ENCODE data around the gene CCT2. TPM values are rescaled to one million over a fixed set of nuclear protein-coding genes. Genes with fewer than 3 reads are reported as not detected.
A peak's percentile ranks its signal among the peaks of the same experiment; 100 is the strongest.

Gene CCT2
- total RNA-seq, 1 donor from 2014 or later: 254 TPM

GRCh38 chr12:69548687-69549086 is 36.6 kb upstream of the CCT2 start:
- H3K27ac Mint-ChIP-seq: no peak overlapping the region
- no peak for DNase-seq (ENCODE audit: low spot score, unreplicated experiment)
- H3K27me3 Mint-ChIP-seq: no peaks in the 10 kb centered on the region
- no peak overlapping the region for H3K4me3 Mint-ChIP-seq (ENCODE audit: low read depth)
- peaks cover 10% of the 10 kb centered on the region for H3K9me3 Mint-ChIP-seq (ENCODE audit: low read depth)
- peaks cover 14% of the 10 kb centered on the region for H3K36me3 Mint-ChIP-seq (ENCODE audit: insufficient read depth)
- peaks cover 4% of the 10 kb centered on the region for H3K4me1 Mint-ChIP-seq (ENCODE audit: low read depth)
- TF ChIP-seq, protein P1, sequence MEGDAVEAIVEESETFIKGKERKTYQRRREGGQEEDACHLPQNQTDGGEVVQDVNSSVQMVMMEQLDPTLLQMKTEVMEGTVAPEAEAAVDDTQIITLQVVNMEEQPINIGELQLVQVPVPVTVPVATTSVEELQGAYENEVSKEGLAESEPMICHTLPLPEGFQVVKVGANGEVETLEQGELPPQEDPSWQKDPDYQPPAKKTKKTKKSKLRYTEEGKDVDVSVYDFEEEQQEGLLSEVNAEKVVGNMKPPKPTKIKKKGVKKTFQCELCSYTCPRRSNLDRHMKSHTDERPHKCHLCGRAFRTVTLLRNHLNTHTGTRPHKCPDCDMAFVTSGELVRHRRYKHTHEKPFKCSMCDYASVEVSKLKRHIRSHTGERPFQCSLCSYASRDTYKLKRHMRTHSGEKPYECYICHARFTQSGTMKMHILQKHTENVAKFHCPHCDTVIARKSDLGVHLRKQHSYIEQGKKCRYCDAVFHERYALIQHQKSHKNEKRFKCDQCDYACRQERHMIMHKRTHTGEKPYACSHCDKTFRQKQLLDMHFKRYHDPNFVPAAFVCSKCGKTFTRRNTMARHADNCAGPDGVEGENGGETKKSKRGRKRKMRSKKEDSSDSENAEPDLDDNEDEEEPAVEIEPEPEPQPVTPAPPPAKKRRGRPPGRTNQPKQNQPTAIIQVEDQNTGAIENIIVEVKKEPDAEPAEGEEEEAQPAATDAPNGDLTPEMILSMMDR (IDR thresholded peaks at IDR 0.05; ENCODE audit: unreplicated experiment): no peak

DNA sequence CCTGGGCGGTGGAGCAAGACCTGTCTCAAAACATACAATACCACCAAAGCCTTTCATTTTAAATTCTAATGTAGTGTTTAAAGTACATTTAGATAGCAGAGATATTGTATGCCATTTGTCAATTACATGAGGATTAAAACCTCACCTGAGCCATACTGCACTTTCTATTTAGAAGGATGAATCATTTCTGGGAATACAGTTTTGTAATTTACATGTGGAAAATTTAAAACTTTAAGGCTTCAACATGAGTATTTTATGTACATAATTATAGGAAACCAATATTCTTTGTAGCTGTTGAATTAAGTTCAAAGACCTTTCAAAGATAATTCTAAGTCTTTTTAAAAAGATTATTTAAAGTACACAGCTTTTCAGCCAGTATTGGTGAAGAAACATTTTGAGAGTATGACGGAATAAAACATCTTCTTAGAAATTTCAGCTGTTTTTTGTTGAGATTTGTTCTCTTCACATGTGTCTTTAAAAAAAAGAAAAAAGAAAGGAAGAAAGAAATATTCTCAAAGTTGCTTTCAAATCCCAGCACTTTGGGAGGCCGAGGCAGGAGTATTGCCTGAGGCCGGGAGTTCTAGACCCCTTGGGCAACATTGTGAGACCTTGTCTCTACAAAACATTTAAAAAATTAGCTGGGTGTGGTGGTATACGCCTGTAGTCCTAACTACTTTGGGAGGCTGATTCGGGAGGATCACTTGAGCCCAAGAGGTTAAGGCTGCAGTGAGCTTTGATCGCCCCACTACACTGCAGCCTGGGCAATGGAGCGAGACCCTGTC is 34.5 kb upstream of the CCT2 start:
- Mint-ChIP-seq H3K9me3 (ENCODE audit: low read depth) (peaks cover 3% of the 10 kb centered on the region), H3K4me1 (ENCODE audit: low read depth) (peaks cover 10% of the 10 kb centered on the region), H3K4me3 (ENCODE audit: low read depth) (no peak overlapping the region), H3K27ac (no peak overlapping the region), H3K36me3 (ENCODE audit: insufficient read depth) (peaks cover 3% of the 10 kb centered on the region), H3K27me3 (no peaks in the 10 kb centered on the region)
- no peak for DNase-seq (ENCODE audit: low spot score, unreplicated experiment)
- TF ChIP-seq, protein P1 (IDR thresholded peaks at IDR 0.05; ENCODE audit: unreplicated experiment): no peak

DNA sequence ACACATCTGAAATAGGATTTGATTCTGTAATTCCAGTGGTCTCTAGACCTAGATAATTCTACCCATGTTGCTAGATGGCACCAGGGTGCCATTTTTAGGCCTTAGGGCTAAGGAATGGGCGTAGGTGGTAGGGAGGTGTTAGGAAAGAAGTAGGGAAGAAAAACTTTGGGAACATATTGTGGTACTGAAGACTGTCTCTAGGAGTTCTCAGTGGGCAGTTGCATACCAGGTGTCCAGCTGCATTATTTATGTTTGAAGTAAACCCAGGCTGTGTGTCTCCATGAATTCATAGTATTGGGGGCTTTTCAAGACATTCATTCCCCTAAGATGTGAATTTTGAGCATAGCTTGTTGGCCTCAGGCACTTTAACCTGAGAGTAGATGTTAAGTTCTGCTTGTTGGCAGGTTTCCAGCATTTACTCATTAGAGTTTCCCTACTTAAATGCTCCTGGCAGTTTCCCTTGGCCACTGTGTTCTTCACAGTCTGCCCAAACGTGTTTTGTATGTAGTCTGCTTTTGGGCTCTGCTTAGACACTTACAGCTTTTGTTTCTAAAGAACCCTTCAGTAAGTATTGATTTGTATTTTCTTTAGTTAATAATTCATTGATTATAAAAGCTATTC is 31.5 kb upstream of the CCT2 start:
- no peak for DNase-seq (ENCODE audit: low spot score, unreplicated experiment)
- TF ChIP-seq, protein P1 (IDR thresholded peaks at IDR 0.05; ENCODE audit: unreplicated experiment): no peak
- H3K36me3 Mint-ChIP-seq (ENCODE audit: insufficient read depth): peaks cover 1% of the 10 kb centered on the region
- H3K9me3 Mint-ChIP-seq (ENCODE audit: low read depth): no peaks in the 10 kb centered on the region
- no peaks in the 10 kb centered on the region for H3K27me3 Mint-ChIP-seq
- peaks cover 14% of the 10 kb centered on the region for H3K4me1 Mint-ChIP-seq (ENCODE audit: low read depth)
- peak overlapping the region; percentile 69 for H3K27ac Mint-ChIP-seq
- H3K4me3 Mint-ChIP-seq (ENCODE audit: low read depth): no peak overlapping the region

DNA sequence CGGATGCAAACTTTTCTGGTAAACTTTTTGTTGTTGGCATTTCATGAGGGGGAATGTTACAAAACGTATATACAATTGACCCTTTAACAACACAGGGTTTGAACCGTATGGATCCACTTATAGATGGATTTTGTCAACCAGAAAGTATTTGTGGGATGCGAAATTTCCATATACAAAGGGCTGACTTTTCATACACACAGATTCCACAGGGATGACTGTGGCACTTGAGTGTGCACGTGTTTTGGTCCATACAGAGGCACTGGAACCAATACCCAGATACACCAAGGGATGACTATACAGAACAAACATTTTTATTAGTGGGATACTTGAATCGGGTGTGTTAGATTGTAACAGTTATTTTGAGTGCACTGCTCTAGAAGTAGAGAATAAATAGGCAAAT is 29.8 kb upstream of the CCT2 start:
- H3K27me3 Mint-ChIP-seq: no peaks in the 10 kb centered on the region
- no peak for DNase-seq (ENCODE audit: low spot score, unreplicated experiment)
- peaks cover 1% of the 10 kb centered on the region for H3K36me3 Mint-ChIP-seq (ENCODE audit: insufficient read depth)
- H3K4me3 Mint-ChIP-seq (ENCODE audit: low read depth): no peak overlapping the region
- peaks cover 14% of the 10 kb centered on the region for H3K4me1 Mint-ChIP-seq (ENCODE audit: low read depth)
- TF ChIP-seq, protein P1 (IDR thresholded peaks at IDR 0.05; ENCODE audit: unreplicated experiment): no peak
- no peak overlapping the region for H3K27ac Mint-ChIP-seq
- H3K9me3 Mint-ChIP-seq (ENCODE audit: low read depth): no peaks in the 10 kb centered on the region

GRCh38 chr12:69556383-69556782 is 28.9 kb upstream of the CCT2 start:
- DNase-seq (ENCODE audit: low spot score, unreplicated experiment): no peak
- peak overlapping the region; percentile 59 for H3K27ac Mint-ChIP-seq
- H3K4me1 Mint-ChIP-seq (ENCODE audit: low read depth): peaks cover 14% of the 10 kb centered on the region
- H3K36me3 Mint-ChIP-seq (ENCODE audit: insufficient read depth): no peaks in the 10 kb centered on the region
- no peaks in the 10 kb centered on the region for H3K9me3 Mint-ChIP-seq (ENCODE audit: low read depth)
- no peaks in the 10 kb centered on the region for H3K27me3 Mint-ChIP-seq
- TF ChIP-seq, protein P1 (IDR thresholded peaks at IDR 0.05; ENCODE audit: unreplicated experiment): no peak
- no peak overlapping the region for H3K4me3 Mint-ChIP-seq (ENCODE audit: low read depth)

Measured in progenitor cell of endocrine pancreas (in vitro differentiated cells).